ENCODE results near the gene FUNDC2.

GRCh38 chrX:155054255-155054654 lies 27.6 kb downstream of the FUNDC2 start:
- TF ChIP-seq CTCF (IDR thresholded peaks at IDR 0.05; ENCODE audit: poor library complexity): no peak
- TF ChIP-seq EZH2phosphoT487 (IDR thresholded peaks at IDR 0.05; ENCODE audit: low read depth, severe bottlenecking, unreplicated experiment): no peak
